Middle frontal gyrus (tissue), 1 donor: ENCODE measurements around the gene RMRP.

Experiments
- DNase-seq: peaks from one replicate; pipeline ENCODE4 v3.0.0-alpha.2; 2015; ENCODE audit warnings: low spot score; ENCODE audit errors: extremely low spot score

RMRP gene

DNA sequence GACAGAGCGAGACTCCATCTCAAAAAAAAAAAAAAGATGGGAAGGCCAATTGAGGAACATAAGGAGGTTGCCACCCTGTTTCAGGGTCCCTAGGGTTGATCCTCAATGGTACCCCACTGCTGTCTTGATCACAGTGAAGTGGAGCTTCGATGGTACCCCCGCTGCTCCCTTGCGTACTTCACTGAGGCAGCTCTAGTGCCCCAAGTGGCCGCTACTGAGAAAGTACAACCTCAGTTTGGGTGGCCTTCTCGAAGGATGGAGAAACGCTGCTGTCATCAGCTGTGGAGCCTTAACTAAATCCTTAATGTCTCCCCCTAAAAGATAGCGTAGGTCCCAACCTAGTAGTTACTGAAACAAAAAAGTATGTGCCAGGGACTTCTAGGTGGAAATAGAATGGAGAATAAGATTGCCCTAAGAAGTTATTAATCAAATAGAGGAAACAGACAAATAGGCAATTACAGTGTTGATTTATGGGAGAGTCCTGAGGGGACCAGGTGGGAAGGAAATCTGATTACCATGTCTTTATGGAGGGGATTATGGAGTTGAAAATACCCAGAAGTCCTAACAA lies 46.5 kb downstream of the RMRP start:
- DNase-seq = peak; percentile 48

DNA sequence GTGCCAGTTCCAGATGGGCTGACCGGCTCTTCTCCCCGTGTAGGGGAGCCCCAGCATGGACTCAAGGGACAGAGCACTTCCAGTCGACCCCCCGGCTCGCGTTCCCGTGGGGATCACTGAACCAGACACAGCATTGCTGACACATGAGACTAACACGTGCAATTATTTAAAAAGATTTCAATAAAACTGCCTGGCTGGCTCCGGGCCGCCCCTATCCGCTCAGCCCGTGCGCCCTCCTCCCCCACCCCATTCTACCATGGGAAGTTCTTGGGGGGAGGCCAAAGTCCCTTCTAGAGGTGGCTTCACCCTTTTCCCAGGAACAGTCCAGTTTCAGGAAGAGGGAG lies 48.0 kb downstream of the RMRP start:
- DNase-seq = no peak

DNA sequence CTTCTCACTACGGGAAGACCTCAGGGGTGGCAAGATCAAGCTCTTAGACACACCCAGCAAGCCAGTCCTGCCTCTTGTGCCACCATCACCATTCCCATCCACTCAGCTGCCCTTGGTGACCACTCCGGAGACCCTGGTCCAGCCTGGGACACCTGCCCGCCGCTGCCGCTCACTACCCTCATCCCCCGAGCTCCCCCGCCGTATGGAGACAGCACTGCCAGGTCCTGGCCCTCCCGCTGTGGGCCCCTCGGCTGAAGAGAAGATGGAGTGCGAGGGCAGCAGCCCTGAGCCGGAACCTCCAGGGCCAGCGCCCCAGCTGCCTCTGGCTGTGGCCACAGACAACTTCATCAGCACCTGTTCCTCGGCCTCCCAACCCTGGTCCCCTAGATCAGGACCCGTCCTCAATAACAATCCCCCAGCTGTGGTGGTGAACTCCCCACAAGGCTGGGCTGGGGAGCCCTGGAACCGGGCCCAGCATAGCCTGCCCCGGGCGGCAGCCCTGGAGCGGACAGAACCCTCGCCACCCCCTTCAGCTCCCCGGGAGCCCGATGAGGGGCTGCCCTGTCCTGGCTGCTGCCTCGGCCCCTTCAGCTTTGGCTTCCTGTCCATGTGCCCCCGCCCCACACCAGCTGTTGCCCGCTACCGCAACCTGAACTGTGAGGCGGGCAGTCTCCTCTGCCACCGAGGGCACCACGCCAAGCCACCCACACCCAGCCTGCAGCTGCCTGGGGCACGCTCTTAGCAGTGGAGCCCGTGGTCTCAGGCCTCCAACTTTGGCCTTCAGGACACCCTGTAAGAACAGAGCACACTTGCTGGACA lies 48.6 kb downstream of the RMRP start:
- no peak for DNase-seq

DNA sequence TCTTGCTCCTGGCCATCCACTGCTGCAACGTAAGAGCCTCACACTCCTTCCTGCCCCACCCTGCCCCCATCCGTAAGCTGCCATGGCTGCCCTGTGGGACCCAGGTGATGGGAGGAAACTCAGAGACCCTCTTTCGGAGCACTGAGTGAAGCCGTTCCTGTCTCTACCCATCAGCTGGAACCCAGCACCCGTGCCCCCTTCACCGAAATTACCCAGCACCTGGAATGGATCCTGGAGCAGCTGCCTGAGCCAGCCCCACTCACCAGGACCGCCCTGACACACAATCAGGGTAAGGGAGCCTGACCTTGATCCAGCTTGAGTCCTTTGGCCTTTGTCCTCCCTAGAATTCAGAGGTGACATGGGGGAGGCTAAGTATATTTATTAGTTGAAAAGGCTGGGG lies 49.6 kb downstream of the RMRP start:
- no peak for DNase-seq
